GM23338 (cell line): ENCODE measurements around the gene URM1.

Experiments used
- CREB1 ChIP-seq: fragments of 250-450 bp; sonication (Bioruptor Pico); IDR thresholded peaks from 2 replicates; pipeline ENCODE4 v1.5.0; 2020; ENCODE audit warnings: low read depth, mild to moderate bottlenecking, moderate library complexity
- ETS1 ChIP-seq: IDR thresholded peaks from 2 replicates; pipeline ENCODE4 v1.6.1; 2016; ENCODE audit warnings: antibody characterized with exemption
- EZH2 ChIP-seq: fragments of 200-600 bp; sonication (generic); IDR thresholded peaks from one replicate; pipeline ENCODE4 v1.8.0; 2017; ENCODE audit warnings: antibody characterized with exemption, mild to moderate bottlenecking, low read depth; ENCODE audit not compliant: unreplicated experiment
- EZH2phosphoT487 ChIP-seq: fragments of 200-600 bp; sonication (generic); IDR thresholded peaks from one replicate; pipeline ENCODE4 v1.8.1; 2018; ENCODE audit warnings: antibody characterized with exemption; ENCODE audit not compliant: unreplicated experiment
- JUNB ChIP-seq: IDR thresholded peaks from one replicate; pipeline ENCODE4 v1.6.1; 2016; ENCODE audit warnings: antibody characterized with exemption; ENCODE audit not compliant: unreplicated experiment
- POLR2AphosphoS5 ChIP-seq: IDR thresholded peaks from 2 replicates; pipeline ENCODE4 v1.6.1; 2016; ENCODE audit warnings: antibody characterized with exemption, low read depth
- REST ChIP-seq: IDR thresholded peaks from one replicate; pipeline ENCODE4 v1.6.1; 2018; ENCODE audit warnings: antibody characterized with exemption; ENCODE audit not compliant: unreplicated experiment
- STAT1 ChIP-seq: IDR thresholded peaks from one replicate; pipeline ENCODE4 v1.6.1; 2016; ENCODE audit warnings: antibody characterized with exemption; ENCODE audit not compliant: unreplicated experiment
- ZNF114 ChIP-seq: fragments of 250-450 bp; sonication (Bioruptor Pico); IDR thresholded peaks from 2 replicates; pipeline ENCODE4 v1.5.0; 2020; ENCODE audit warnings: mild to moderate bottlenecking, moderate library complexity
- ZNF331 ChIP-seq: fragments of 250-450 bp; sonication (Bioruptor Pico); IDR thresholded peaks from 2 replicates; pipeline ENCODE4 v1.5.0; 2020; ENCODE audit warnings: low read depth, mild to moderate bottlenecking, moderate library complexity
- TF ChIP-seq, protein P1 (sequence below), 2 experiments: fragments of 200-600 bp in 1 of 2; sonication (generic) in 1 of 2; conservative IDR thresholded peaks; 2 replicates each; pipeline versions ENCODE4 v1.5.1 to v1.6.1; 2016 to 2017; ENCODE audit warnings: antibody characterized with exemption in 2 of 2, low read depth in 2 of 2, mild to moderate bottlenecking in 2 of 2, moderate library complexity in 1 of 2

DNA sequence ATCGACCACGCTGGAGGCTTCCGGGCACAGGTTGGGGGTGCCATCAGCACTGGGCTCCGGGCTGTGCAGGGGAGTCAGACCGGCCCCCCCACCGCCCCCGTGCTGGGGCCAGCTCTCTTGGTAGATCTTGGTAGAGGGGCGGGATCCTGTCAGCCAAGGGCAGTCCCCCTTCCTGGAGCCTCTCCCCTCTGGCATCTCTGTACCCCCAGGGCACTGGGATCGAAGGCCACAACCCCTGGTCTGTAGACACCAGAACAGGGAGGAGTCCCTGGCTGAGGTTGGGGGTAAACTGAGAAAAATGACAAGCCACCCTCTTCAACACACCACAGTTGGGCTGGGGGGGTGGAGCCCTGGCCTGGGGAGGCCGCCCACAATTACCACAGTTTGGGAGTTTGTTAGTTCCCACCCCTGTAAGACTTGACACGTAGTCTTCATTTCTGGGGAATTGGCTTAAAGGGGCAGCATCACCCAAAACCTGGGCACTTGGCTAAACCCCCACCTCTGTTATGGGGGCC is 50.4 kb downstream of the URM1 start:
- TF ChIP-seq, protein P1, sequence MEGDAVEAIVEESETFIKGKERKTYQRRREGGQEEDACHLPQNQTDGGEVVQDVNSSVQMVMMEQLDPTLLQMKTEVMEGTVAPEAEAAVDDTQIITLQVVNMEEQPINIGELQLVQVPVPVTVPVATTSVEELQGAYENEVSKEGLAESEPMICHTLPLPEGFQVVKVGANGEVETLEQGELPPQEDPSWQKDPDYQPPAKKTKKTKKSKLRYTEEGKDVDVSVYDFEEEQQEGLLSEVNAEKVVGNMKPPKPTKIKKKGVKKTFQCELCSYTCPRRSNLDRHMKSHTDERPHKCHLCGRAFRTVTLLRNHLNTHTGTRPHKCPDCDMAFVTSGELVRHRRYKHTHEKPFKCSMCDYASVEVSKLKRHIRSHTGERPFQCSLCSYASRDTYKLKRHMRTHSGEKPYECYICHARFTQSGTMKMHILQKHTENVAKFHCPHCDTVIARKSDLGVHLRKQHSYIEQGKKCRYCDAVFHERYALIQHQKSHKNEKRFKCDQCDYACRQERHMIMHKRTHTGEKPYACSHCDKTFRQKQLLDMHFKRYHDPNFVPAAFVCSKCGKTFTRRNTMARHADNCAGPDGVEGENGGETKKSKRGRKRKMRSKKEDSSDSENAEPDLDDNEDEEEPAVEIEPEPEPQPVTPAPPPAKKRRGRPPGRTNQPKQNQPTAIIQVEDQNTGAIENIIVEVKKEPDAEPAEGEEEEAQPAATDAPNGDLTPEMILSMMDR (conservative IDR thresholded peaks at IDR 0.05; ENCODE audit: low read depth in 2 of 2) = no peak
- no peak for TF ChIP-seq ZNF331 (CRISPR knock-in tag)
- TF ChIP-seq STAT1 = no peak
- no peak for TF ChIP-seq EZH2
- no peak for TF ChIP-seq POLR2AphosphoS5
- TF ChIP-seq REST = no peak
- no peak for TF ChIP-seq ZNF114 (CRISPR knock-in tag)
- no peak for TF ChIP-seq EZH2phosphoT487
- TF ChIP-seq JUNB = no peak
- TF ChIP-seq CREB1 (CRISPR knock-in tag) = no peak
- no peak for TF ChIP-seq ETS1
